PC-3 (cell line): Measurements from ENCODE around the gene ZEB1. TPM values are rescaled to one million over a fixed set of nuclear protein-coding genes. Genes with fewer than 3 reads are reported as not detected.

Experiments
- ATAC-seq: fragments of 200-7000 bp; cut with Tn5 transposase; 2 replicates; pipeline ENCODE4 v1.9.1; 2020; ENCODE audit warnings: mild to moderate bottlenecking, moderate library complexity
- BruUV-seq: library from RNA; stranded (reverse); fragments of 400-500 nt; replicated peaks from 2 replicates; lab custom pipeline; 2021; lab: Mats Ljungman, UMichigan
- CTCF ChIA-PET: fragments of 300-600 bp; sonication (Branson Sonifier 250); formaldehyde crosslinking; loops from one replicate; lab custom pipeline; 2022; ENCODE audit warnings: antibody characterized with exemption; lab: Charles Lee
- POLR2A ChIA-PET: fragments of 300-600 bp; sonication (Branson Sonifier 250); formaldehyde crosslinking; loops from one replicate; lab custom pipeline; 2022; ENCODE audit warnings: antibody characterized with exemption; ENCODE audit not compliant: unreplicated experiment; lab: Charles Lee
- DNase-seq: peaks from one replicate; pipeline ENCODE4 v3.0.0-alpha.2; 2015
- H2AFZ ChIP-seq: fragments of 300-600 bp; sonication (generic); 2 replicates; pipeline ENCODE4 v1.6.0; 2016; ENCODE audit warnings: antibody characterized with exemption, low read length
- H3F3A ChIP-seq: fragments of 300-600 bp; sonication (generic); one replicate; pipeline ENCODE4 v1.6.0; 2017; ENCODE audit warnings: antibody characterized with exemption, low read length, control low read depth, mild to moderate bottlenecking; ENCODE audit not compliant: unreplicated experiment
- H3K27ac ChIP-seq: fragments of 300-600 bp; sonication (generic); 2 replicates; pipeline ENCODE4 v1.5.1; 2016; ENCODE audit warnings: mild to moderate bottlenecking, low read length
- H3K27me3 ChIP-seq: fragments of 300-600 bp; sonication (generic); 2 replicates; pipeline ENCODE4 v1.6.1; 2016; ENCODE audit warnings: low read length, mixed read lengths
- H3K36me3 ChIP-seq: fragments of 300-600 bp; sonication (generic); 2 replicates; pipeline ENCODE4 v1.6.1; 2016; ENCODE audit warnings: low read depth, mixed run types, low read length, mixed read lengths
- H3K4me1 ChIP-seq: fragments of 300-600 bp; sonication (generic); 2 replicates; pipeline ENCODE4 v1.5.1; 2016; ENCODE audit warnings: low read length; ENCODE audit not compliant: insufficient read depth
- H3K4me2 ChIP-seq: fragments of 300-600 bp; sonication (generic); 2 replicates; pipeline ENCODE4 v1.6.0; 2016; ENCODE audit warnings: low read length
- H3K4me3 ChIP-seq: fragments of 300-600 bp; sonication (generic); 2 replicates; pipeline ENCODE4 v1.5.1; 2016; ENCODE audit warnings: mild to moderate bottlenecking, low read length, mixed read lengths
- H3K79me2 ChIP-seq: fragments of 300-600 bp; sonication (generic); 2 replicates; pipeline ENCODE4 v1.6.1; 2017; ENCODE audit warnings: low read length, mixed read lengths
- H3K9ac ChIP-seq: fragments of 300-600 bp; sonication (generic); 2 replicates; pipeline ENCODE4 v1.6.0; 2016; ENCODE audit warnings: mild to moderate bottlenecking, low read length
- H3K9me2 ChIP-seq: fragments of 300-600 bp; sonication (generic); replicated peaks from 2 replicates; pipeline ENCODE4 v1.6.1; 2016; ENCODE audit warnings: mixed run types, low read length, mixed read lengths
- H3K9me3 ChIP-seq: fragments of 300-600 bp; sonication (generic); 2 replicates; pipeline ENCODE4 v1.6.1; 2016; ENCODE audit warnings: low read length, mixed read lengths
- H4K20me1 ChIP-seq: fragments of 300-600 bp; sonication (generic); 2 replicates; pipeline ENCODE4 v1.6.1; 2016; ENCODE audit warnings: low read length, mixed read lengths
- EZH2 ChIP-seq: fragments of 300-600 bp; sonication (generic); IDR thresholded peaks from one replicate; pipeline ENCODE4 v1.6.1; 2017; ENCODE audit warnings: antibody characterized with exemption, mild to moderate bottlenecking, low read length; ENCODE audit not compliant: unreplicated experiment
- EZH2phosphoT487 ChIP-seq: fragments of 300-600 bp; sonication (generic); IDR thresholded peaks from 2 replicates; pipeline ENCODE4 v1.6.1; 2018; ENCODE audit warnings: mild to moderate bottlenecking, antibody characterized with exemption, low read length, borderline replicate concordance
- intact Hi-C: fragments of 100-400 bp; cut with micrococcal nuclease; formaldehyde crosslinking; loops from 2 replicates; pipeline ENCODE4 v1.9.0; 2023
- total RNA-seq: library from RNA; depleted of rRNA; stranded (reverse); fragments of >200 nt; gene quantifications from 2 replicates; pipeline ENCODE4 v1.2.3, GENCODE V29; 2014
- TF ChIP-seq, protein P1 (sequence below): fragments of 300-600 bp; sonication (generic); conservative IDR thresholded peaks from 2 replicates; pipeline ENCODE4 v1.5.1; 2017; ENCODE audit warnings: antibody characterized with exemption, low read depth, mild to moderate bottlenecking, low read length

ZEB1 gene
- total RNA-seq, 1 experiment from 2014 or later, result 3.9 TPM

DNA sequence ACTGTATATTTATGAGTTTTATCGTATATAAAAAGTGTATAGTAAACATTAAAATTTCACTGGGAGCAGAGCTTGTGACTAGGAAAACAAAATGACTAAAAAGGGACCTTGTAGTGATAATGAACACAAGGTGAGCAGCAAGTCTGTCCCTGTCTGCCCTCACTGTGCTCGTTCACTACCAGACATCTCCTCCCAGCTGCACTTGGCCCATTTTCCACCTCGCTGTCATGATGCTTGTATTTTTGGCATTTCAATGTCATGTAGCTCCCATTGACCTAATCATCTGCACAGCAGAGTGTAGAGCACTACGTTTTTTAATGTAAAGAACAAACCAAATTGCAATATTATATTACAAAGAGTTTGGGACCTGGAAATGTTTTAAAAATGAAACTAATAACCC is 207.2 kb downstream of the ZEB1 start:
- Histone ChIP-seq H2AFZ (no peak overlapping the region), H3K4me1 (no peaks in the 10 kb centered on the region), H3K9me2 (no peaks in the 10 kb centered on the region), H4K20me1 (no peaks in the 10 kb centered on the region), H3K4me3 (no peak overlapping the region), H3K4me2 (no peak overlapping the region), H3F3A (no peaks in the 10 kb centered on the region), H3K79me2 (no peaks in the 10 kb centered on the region), H3K9ac (no peak overlapping the region), H3K27ac (no peak overlapping the region), H3K36me3 (no peaks in the 10 kb centered on the region), H3K9me3 (no peaks in the 10 kb centered on the region), H3K27me3 (no peaks in the 10 kb centered on the region)
- intact Hi-C loops, result no loop called here
- TF ChIP-seq EZH2phosphoT487, result no peak
- TF ChIP-seq, protein P1, sequence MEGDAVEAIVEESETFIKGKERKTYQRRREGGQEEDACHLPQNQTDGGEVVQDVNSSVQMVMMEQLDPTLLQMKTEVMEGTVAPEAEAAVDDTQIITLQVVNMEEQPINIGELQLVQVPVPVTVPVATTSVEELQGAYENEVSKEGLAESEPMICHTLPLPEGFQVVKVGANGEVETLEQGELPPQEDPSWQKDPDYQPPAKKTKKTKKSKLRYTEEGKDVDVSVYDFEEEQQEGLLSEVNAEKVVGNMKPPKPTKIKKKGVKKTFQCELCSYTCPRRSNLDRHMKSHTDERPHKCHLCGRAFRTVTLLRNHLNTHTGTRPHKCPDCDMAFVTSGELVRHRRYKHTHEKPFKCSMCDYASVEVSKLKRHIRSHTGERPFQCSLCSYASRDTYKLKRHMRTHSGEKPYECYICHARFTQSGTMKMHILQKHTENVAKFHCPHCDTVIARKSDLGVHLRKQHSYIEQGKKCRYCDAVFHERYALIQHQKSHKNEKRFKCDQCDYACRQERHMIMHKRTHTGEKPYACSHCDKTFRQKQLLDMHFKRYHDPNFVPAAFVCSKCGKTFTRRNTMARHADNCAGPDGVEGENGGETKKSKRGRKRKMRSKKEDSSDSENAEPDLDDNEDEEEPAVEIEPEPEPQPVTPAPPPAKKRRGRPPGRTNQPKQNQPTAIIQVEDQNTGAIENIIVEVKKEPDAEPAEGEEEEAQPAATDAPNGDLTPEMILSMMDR, result no peak
- no peak for TF ChIP-seq EZH2
- ATAC-seq (no peak), DNase-seq (no peak)
- POLR2A ChIA-PET, result no interaction called here
- no TSS peak for BruUV-seq
- CTCF ChIA-PET, result no interaction called here

DNA sequence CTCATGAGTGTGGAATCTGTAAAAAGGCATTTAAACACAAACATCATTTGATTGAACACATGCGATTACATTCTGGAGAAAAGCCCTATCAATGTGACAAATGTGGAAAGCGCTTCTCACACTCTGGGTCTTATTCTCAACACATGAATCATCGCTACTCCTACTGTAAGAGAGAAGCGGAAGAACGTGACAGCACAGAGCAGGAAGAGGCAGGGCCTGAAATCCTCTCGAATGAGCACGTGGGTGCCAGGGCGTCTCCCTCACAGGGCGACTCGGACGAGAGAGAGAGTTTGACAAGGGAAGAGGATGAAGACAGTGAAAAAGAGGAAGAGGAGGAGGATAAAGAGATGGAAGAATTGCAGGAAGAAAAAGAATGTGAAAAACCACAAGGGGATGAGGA is 207.7 kb downstream of the ZEB1 start:
- no peaks in the 10 kb centered on the region for H3K79me2 ChIP-seq
- H4K20me1 ChIP-seq, result no peaks in the 10 kb centered on the region
- no peaks in the 10 kb centered on the region for H3K27me3 ChIP-seq
- no peak overlapping the region for H3K4me3 ChIP-seq
- no peaks in the 10 kb centered on the region for H3K9me3 ChIP-seq
- H3K36me3 ChIP-seq, result no peaks in the 10 kb centered on the region
- no peak for DNase-seq
- intact Hi-C loops, result no loop called here
- H3K4me2 ChIP-seq, result no peak overlapping the region
- no TSS peak for BruUV-seq
- ChIA-PET CTCF (no interaction called here), POLR2A (no interaction called here)
- TF ChIP-seq EZH2phosphoT487, result no peak
- TF ChIP-seq, protein P1, result no peak
- TF ChIP-seq EZH2, result no peak
- no peaks in the 10 kb centered on the region for H3K9me2 ChIP-seq
- no peak for ATAC-seq
- no peaks in the 10 kb centered on the region for H3K4me1 ChIP-seq
- H3K9ac ChIP-seq, result no peak overlapping the region
- H3K27ac ChIP-seq, result no peak overlapping the region
- H3F3A ChIP-seq, result no peaks in the 10 kb centered on the region
- H2AFZ ChIP-seq, result no peak overlapping the region

- DNase-seq, result no peak
- intact Hi-C loops, result no loop called here
Measured at GRCh38 chr10:31528831-31529230, 209.8 kb downstream of the ZEB1 start.

More at GRCh38 chr10:31528831-31529230, 209.8 kb downstream of the ZEB1 start:
- H2AFZ ChIP-seq, result no peak overlapping the region
- H4K20me1 ChIP-seq, result no peaks in the 10 kb centered on the region
- H3K9me3 ChIP-seq, result no peaks in the 10 kb centered on the region
- H3K4me2 ChIP-seq, result no peak overlapping the region
- no peak for ATAC-seq
- no peak for TF ChIP-seq EZH2phosphoT487
- no peaks in the 10 kb centered on the region for H3K79me2 ChIP-seq
- no peak overlapping the region for H3K27ac ChIP-seq
- H3K27me3 ChIP-seq, result no peaks in the 10 kb centered on the region
- ChIA-PET CTCF (no interaction called here), POLR2A (no interaction called here)
- H3K9ac ChIP-seq, result no peak overlapping the region
- no peaks in the 10 kb centered on the region for H3K4me1 ChIP-seq
- BruUV-seq, result no TSS peak
- no peaks in the 10 kb centered on the region for H3K36me3 ChIP-seq
- H3K9me2 ChIP-seq, result no peaks in the 10 kb centered on the region
- H3F3A ChIP-seq, result no peaks in the 10 kb centered on the region
- no peak overlapping the region for H3K4me3 ChIP-seq
